ENCODE measurements around the gene RPUSD2.

The RPUSD2 gene, protein sequence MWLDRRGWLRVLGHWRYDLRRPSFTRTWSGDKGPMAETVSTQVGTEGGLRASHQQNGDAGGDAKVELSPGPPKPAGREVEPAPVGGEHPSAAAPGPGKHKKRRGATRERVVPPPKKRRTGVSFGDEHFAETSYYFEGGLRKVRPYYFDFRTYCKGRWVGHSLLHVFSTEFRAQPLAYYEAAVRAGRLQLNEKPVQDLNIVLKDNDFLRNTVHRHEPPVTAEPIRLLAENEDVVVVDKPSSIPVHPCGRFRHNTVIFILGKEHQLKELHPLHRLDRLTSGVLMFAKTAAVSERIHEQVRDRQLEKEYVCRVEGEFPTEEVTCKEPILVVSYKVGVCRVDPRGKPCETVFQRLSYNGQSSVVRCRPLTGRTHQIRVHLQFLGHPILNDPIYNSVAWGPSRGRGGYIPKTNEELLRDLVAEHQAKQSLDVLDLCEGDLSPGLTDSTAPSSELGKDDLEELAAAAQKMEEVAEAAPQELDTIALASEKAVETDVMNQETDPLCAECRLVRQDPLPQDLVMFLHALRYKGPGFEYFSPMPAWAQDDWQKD

DNA sequence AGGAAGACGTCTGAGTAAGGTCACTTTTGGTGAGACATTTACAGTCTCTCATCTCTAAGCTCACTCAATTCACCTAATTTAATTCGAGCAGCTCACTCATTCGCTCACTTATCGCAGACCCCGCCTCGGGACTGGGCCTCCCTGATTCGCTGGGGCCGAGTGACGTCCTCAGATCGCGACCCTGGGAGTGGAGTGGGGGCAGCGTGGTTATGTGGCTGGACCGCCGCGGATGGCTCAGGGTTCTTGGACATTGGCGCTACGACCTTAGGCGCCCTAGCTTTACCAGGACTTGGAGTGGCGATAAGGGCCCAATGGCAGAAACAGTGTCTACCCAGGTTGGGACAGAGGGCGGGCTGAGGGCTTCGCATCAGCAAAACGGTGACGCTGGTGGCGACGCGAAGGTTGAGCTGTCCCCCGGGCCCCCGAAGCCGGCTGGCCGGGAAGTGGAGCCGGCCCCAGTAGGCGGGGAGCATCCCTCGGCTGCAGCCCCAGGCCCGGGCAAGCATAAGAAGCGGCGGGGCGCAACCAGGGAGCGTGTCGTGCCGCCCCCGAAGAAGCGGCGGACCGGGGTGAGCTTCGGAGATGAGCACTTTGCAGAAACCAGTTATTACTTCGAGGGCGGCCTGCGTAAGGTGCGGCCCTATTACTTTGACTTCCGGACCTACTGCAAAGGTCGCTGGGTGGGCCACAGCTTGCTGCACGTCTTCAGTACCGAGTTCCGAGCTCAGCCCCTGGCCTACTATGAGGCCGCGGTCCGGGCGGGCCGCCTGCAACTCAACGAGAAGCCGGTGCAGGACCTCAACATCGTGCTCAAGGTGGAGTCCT, at the start of gene RPUSD2:
TSS of gene RPUSD2 (plus strand) at position 171 of the 825 bp plus-strand sequence. CDS start at position 210, 39 bp downstream.
- peak; percentile 94 for DNase-seq (ENCODE audit: low read depth)

DNA sequence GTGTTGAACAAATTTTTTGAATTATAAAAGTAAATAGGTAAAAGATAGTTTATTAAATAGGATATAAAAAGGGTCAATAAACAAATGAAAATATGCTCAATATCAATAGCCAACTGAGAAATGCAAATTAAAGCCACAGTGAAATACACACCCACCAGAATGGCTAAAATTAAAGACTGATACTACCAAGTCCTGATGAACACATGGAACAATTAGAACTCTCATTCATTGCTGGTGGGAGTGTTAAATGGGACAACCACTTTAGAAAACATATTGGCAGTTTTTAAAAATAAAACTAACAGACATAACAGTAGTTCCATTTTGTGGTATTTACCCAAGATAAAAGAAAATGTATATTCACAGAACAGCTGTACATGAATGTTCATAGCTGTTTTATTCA, 45.5 kb upstream of the RPUSD2 start:
- no peak for DNase-seq (ENCODE audit: low read depth)

DNA sequence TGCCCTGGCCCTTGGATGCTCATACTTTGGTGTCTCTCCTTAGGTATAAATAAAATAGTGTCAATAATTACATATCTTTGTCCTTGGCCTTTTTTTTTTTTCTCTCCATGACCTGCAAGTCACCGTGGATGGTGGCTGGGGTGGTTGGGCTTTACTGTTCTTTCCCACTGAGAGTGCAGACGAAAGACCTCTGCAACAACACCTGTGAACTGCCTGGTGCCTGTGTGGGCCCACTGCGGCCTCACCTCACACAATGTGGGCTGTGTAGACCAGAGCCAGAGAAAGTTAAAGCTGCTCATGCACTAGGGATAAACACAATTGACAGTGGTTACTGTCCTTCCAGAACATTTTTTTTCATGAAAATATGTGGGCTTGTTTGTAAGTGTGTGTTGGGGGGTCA, 43.2 kb upstream of the RPUSD2 start:
- DNase-seq (ENCODE audit: low read depth): no peak

DNA sequence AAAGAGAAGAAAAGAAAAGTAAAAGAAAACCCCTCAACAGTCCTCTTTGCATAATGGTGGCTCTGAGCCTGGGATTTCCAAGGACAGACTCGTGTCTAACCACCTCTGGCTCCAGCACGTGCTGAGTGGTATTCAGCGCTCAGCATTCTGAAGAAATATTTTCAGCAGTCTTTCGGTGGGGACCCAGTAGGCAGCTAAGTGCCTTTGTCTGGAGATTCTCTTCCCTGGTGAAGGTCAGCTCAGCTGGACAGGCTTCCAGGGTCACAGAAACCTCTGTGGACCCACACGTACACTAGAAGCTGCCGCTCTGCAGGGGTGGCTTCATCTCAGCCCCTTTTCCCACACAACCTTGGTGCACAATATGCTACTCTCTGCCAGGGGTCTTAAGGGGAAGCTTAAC, 40.3 kb upstream of the RPUSD2 start:
- no peak for DNase-seq (ENCODE audit: low read depth)

DNA sequence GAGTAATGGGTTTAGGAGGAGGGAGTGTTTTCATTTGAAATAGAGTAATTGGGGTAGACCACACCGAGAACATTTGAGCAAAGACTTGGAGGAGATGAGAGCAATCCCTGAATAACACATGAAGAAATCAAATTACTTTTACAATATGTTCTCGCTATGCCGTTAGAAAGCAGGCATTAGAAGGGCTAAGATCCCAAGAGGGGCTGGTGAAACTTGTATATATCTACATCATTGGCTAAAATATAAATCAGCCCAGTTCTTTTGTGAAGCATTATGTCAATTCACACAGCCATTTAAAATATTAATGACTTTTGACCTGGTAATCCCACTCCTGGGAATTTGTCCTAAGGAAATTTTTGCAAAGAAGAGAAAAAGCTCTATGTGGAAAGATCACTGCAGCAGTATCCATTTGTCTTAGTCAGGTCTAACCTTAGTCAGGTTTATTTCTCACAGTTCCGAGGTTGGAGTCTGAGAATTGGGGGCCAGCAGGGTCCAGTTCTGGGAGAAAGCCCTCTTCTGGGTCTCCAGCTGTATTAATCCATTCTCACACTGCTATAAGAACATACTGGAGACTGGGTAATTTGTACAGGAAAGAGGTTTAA, 35.2 kb upstream of the RPUSD2 start:
- no peak for DNase-seq (ENCODE audit: low read depth)

DNA sequence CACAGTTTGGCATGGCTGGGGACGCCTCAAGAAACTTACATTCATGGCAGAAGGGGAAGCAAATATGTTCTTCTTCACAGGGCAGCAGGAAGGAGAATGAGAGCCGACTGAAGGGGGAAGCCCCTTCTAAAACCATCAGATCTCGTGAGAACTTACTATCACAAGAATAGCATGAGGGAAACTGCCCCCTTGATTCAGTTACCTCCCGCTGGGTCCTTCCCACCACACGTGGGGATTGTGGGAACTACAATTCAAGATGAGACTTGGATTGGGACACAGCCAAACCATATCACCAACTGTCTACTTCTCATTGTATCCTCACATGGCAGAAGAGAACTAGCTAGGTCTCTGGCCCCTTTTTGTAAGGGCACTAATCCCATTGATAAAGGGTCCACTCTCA, 34.7 kb upstream of the RPUSD2 start:
- DNase-seq (ENCODE audit: low read depth): no peak

DNA sequence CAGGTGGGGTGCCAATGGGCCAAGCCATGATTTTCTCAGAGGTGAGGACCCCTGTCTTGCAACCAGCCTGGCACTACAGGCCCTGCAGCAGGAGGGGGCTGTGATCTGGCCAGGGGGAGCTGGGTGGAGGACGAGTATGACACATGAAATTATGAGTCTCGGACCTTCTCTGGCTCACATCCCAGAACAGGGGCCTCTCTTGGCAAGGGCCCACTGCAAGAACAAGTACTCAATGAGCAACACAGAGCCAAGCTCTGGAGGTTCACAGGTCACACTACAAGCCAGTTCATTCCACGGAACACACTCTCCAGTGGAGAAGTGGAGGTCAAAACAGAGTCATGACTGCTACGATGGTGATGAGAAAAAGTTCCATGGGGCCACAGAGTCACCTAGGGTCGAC, 32.6 kb upstream of the RPUSD2 start:
- DNase-seq (ENCODE audit: low read depth): peak; percentile 19

DNA sequence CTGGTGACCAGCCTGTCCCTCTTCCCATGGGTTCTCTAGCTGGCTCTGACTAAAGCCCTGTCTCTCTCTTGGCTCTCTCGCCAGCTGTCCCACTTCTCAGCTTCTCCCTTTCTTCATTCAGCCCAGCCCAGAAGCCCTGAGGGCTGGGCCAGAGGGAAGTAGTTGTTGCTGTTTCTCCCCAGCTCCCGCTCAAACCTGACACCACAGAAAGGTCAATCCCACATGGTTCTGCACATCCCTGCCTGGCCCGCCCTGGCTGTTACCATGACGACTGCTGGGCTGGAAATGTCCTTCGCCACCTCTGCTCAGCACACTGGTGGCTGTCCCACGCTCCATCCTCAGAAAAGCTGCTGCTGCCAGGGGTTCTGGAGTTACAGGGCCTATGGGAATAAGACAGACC, 30.1 kb upstream of the RPUSD2 start:
- DNase-seq (ENCODE audit: low read depth): no peak

DNA sequence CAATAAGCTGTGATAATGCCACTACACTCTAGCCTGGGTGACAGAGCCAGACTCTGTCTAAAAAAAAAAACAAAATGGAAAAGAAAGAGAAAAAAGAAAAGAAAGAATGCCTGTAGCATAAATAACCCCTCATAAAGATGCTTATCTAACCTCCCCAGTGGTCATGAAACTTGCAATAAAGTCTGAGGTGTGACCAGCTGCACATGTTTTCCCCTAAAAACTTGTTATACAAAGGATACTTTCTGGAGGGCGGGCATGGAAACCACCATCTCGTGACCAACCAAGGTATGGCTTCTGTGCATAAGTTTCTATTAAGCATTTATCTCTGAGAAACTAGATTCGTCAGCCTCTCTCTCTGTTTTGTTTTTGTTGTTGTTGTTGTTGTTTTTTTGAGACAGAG, 26.0 kb upstream of the RPUSD2 start:
- DNase-seq (ENCODE audit: low read depth): no peak

DNA sequence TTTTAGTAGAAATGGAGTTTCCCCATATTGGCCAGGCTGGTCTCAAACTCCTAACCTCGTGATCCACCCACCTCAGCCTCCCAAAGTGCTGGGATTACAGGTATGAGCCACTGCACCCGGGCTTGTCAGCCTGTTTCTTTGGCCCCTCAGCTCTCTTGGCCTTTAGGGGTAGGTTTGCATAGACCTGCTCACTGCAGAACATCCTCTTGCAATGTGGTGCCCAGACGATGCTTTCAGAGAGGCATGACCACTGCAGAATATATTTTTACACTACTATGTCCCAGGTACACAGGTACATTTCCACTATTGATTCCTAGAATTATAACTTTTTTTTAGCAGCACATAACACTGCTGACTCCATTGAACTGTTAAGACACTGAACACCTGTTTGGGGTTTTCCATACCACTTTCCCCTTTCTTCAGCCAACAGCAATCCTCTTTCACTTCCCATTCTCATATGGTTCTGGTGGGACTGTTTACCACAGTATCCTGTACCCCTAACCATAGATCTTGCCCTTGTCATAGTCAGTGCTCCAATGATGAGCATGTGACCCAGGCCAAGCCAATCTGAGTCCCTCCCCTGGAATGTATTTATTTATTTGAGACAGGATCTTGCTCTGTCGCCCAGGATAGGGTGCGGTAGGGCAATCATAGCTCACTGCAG, 25.3 kb upstream of the RPUSD2 start:
- no peak for DNase-seq (ENCODE audit: low read depth)

DNA sequence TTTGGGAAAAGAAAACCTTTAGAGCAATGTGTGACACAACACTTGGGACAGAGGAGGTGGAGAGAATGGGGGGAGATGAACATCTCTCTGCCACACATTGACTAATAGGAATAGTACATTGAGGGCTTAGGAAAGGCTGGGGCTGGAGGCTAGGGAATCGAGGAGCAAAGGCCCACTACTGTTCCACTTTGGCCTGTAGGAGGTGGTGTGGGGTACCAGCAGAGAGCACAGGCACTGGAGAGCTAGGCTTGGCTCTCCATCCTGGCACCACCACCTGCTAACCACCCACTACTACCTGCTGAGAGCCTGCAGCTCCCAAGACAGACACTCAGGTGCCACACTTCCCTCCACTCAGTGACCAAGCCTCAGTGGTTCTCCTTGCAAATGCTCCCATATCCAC, 23.6 kb upstream of the RPUSD2 start:
- DNase-seq (ENCODE audit: low read depth): no peak

DNA sequence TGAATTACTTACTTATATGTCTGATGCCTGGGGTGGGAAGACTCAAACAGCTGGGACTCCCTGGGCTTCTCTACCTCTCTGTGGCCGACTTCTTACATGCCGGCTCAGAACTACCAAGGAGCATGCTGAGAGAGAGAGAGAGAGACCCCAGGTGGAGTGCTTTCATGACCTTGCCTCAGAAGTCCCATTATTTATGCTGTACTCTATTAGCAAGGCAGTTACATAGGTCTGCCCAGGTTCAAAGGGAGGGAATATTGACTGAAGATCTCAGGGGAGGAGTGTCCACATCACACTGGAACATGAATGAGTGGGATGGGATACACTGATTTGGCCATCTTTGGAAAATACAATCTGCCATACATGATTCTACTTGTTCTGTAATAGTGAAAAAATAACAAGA, 20.5 kb upstream of the RPUSD2 start:
- DNase-seq (ENCODE audit: low read depth): no peak

DNA sequence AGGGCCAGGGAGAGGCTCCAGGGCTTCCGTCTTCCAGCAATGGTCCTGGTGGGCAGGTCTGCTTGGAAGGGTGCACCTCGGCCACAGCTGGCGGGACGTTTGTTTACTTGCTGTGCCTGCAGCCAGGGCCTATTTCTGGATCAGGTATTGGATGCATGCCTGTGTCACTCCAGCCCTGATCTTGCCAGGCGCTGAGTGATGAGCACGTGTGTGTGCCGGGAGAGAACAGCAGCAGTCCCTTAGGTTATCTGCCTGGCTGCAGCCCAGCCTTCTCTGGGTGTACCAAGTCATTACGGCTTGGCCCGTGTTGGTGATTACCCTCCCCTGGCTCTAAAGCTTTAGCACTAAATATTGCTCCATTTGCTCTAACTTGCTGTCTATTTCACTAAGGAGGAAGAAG, 19.2 kb upstream of the RPUSD2 start:
- DNase-seq (ENCODE audit: low read depth): no peak

DNA sequence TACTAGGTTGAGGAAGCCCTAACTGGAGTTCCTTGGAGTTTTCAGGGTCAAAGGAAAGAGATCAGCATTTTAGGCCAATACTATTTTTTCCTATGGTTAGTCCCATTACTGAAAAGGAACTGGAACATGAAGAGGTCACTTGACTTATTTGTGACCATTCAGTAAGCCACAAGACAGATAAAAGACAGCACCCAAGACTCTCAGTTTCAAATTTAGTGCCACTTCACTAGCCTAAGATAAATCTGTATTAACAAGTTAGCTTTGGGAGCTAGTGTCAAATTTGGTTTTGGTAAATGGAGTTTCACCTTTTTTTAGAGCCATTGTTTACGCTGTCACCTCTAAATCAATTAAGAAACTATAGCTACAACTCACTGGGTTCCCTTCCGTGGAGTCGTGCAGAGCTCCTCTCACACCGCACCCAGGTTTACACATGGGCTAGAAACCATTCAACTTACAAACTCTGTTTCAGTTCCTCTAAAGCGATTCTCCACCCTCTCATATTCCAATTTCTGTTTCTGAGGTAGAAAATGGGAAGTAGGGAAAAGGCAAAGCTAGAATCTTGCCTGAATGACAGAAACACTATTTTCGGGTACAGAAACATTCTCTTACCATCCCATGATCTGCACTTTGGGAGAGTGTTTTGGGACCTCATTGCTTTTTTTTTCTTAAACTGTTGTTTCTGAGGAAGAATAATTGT, 18.6 kb upstream of the RPUSD2 start:
- DNase-seq (ENCODE audit: low read depth): no peak

DNA sequence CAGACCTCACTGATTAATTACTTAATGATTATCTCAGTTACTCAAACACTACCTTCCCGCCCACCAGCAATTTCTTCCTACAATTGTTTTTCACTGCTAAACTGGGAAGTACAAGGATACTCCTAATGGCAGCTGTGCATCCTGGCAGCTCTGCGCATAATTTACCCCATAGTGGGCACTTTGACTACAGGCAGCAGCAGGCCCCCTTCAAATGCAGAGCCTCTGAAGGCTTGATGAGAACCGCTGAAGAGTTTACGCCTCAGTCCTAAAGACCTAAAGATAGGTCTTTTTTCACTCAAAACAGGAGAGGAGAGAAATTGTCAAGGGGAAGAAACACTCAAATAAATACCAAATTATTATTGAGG, 15.0 kb upstream of the RPUSD2 start:
- DNase-seq (ENCODE audit: low read depth): no peak

DNA sequence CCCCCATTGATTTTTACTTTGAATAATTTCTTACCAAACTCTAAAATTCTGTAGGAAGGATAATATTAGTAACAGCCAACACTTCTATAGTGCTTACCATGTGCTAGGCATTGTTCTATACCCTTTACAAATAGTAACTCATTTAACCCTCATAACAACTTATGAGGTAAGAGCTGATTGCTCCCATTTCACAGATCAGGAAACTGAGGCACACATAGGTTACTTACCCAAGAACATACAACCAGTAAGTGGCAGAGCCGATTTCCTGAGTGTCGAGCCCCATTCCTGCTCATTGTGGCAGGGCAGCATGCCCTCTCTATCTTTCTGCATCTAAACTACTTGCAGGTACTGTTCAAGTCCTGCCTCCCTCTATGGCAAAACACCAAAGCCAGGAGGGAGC, 13.2 kb upstream of the RPUSD2 start:
- no peak for DNase-seq (ENCODE audit: low read depth)

DNA sequence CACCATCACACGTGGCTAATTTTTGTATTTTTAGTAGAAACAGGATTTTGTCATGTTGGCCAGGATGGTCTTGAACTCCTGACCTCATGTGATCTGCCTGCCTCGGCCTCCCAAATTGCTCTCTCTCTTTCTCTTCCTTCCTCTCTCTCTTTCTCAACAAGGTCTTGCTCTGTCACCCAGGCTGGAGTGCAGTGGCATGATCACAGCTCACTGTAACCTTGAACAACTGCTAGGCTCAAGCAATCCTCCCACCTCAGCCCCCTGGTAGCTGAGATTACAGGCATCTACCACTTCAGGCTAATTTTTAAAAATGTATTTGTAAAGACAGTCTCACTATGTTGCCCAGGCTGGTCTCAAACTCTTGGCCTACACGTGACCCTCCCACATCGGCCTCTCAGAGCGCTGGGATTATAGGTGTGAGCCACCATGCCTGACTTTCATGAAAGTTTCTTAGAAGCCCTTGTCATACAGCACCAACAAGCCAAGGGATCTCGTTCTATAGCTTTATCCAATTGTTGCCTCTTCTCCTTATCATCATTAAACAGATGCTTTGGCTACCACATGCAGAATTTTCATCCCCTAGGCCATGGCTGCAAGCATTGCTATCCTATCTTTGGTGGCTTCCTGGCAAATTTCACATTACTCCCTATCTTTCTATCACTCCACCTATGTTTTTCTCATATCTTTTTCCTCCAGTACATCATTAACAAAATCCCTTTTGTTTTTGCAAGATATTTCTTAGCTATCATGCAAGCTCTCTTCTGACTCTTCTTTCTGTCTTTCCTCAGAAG, 10.0 kb upstream of the RPUSD2 start:
- DNase-seq (ENCODE audit: low read depth): no peak

DNA sequence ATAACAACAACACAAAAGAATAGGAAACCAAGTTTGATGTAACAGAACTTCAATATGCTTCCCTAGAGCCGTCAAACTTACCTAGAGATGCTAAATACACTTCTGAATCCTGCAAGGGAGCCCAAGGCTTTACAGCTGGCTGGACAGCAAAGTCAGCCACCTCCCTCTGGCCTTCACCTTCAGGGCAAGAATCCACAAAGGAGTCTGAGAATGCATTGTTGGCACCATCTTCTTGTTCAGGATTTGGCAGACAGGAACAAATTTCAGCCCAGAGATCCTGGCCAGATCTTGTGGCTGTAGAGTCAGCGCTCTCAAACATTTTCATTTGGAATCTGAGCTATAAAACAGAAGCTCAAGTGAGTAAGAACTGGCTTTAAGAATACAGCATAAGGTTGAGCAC, 6.4 kb upstream of the RPUSD2 start:
- no peak for DNase-seq (ENCODE audit: low read depth)

DNA sequence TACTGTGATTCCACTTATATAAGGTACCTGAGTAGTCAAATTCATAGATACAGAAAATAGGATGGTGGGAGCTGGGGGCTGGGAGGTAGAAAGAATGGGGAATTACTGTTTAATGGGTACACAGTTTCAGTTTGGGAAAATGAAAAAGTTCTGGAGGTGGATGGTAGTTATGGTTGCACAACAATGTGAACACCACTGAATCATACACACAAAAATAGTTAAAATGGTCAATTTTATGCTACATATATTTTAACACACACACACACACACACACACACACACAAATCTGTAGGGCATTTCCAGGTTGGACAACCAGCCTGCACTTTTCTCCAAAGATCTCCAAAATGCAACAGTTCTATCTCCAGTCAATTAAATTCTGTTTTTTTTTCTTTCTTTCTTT, 5.7 kb upstream of the RPUSD2 start:
- DNase-seq (ENCODE audit: low read depth): no peak

DNA sequence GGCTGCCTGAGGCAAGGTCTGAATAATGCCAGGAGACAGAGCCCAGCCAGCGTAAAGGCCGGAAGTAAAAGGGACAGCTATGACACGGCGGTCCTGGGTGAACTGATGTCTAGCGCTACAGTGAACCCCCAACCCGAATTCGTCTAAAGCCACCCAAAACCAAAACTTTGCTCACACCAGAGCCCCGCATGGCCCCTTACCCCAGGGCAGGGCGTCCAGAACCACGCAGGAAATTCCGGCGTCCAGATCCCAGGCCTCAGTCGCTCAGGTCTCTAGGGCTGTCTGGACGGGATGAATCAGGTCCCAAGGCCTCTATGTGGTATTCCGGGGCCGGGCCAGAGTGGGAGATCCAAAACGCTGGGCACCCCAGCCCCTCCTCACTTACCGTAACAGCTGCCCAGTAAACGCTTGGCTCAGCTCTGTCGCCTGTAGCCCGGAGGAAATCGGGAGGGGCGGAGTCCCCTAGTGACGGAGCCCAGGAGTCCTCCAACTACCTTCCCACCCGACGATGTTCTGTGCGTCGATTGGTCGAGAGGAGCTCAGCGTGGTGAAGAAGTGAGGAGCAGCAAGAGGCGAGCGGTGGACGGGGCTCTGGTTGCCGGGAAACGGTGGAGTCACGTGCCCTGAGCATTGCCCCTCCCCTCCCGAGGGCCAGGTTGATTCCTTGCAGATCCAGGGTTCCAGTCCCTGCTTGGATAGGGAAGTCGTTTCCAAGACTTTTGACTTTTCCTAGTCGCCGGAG, 4.3 kb upstream of the RPUSD2 start, which contains the start of gene CCDC32:
TSS of gene CCDC32 (minus strand) at position 452 of the 742 bp plus-strand sequence. CDS start 2,027 bp downstream, outside the sequence.
- peak; percentile 99 for DNase-seq (ENCODE audit: low read depth)
